Activated CD8-positive, alpha-beta memory T cell treated with anti-CD3 and anti-CD28 coated beads for 4 hours (primary cell): ENCODE results near the gene RAP2A.

Experiments
- DNase-seq, 2 donors: peaks; one replicate each; pipeline ENCODE4 v3.0.0-alpha.2; 2020; ENCODE audit warnings: low read depth in 2 of 2

RAP2A gene

GRCh38 chr13:97448503-97449251, 14.7 kb downstream of the RAP2A start:
- no peak for DNase-seq

GRCh38 chr13:97454699-97455098, 20.7 kb downstream of the RAP2A start:
- no peak for DNase-seq

- no peak for DNase-seq
These were observed 22.1 kb downstream of the RAP2A start for GRCh38 chr13:97456047-97456446.

GRCh38 chr13:97459215-97459777, 25.3 kb downstream of the RAP2A start:
- no peak for DNase-seq

- DNase-seq = no peak
These were observed 26.2 kb downstream of the RAP2A start for GRCh38 chr13:97460004-97460775.

GRCh38 chr13:97460853-97461252, 26.9 kb downstream of the RAP2A start:
- no peak for DNase-seq

GRCh38 chr13:97464561-97464960, 30.6 kb downstream of the RAP2A start:
- no peak for DNase-seq

- no peak for DNase-seq
These were observed 32.8 kb downstream of the RAP2A start for GRCh38 chr13:97466722-97467121.

- DNase-seq = no peak
These were observed 34.4 kb downstream of the RAP2A start for GRCh38 chr13:97468331-97468730.

GRCh38 chr13:97471711-97472110, 37.7 kb downstream of the RAP2A start:
- no peak for DNase-seq

GRCh38 chr13:97474349-97474980, 40.5 kb downstream of the RAP2A start:
- DNase-seq = no peak

GRCh38 chr13:97475011-97475410, 41.0 kb downstream of the RAP2A start:
- no peak for DNase-seq

GRCh38 chr13:97477844-97478243, 43.9 kb downstream of the RAP2A start:
- DNase-seq = no peak

- no peak for DNase-seq
These were observed 44.3 kb downstream of the RAP2A start for GRCh38 chr13:97478247-97478646.

GRCh38 chr13:97483465-97483864, 49.5 kb downstream of the RAP2A start:
- DNase-seq = no peak

- DNase-seq = no peak
These were observed 50.3 kb downstream of the RAP2A start for GRCh38 chr13:97484301-97484700.

GRCh38 chr13:97485320-97485719, 51.4 kb downstream of the RAP2A start:
- no peak for DNase-seq

GRCh38 chr13:97490702-97491307, 56.8 kb downstream of the RAP2A start:
- no peak for DNase-seq

- no peak for DNase-seq
These were observed 57.5 kb downstream of the RAP2A start for GRCh38 chr13:97491452-97491851.

GRCh38 chr13:97492257-97492656, 58.3 kb downstream of the RAP2A start:
- no peak for DNase-seq

GRCh38 chr13:97492684-97493371, 58.9 kb downstream of the RAP2A start:
- no peak for DNase-seq
